NCI-H2081 (cell line): Measurements from ENCODE around the gene CXorf49.
"Not testable (repeated sequence)": the region's sequence is repeated elsewhere in the genome, so short reads cannot be mapped to it uniquely, and the experiment has no call there.

Experiments used
- DNase-seq, 2 experiments: peaks; one replicate each; lab custom pipeline; 2025; lab: John Stamatoyannopoulos, UW

The CXorf49 gene

DNA sequence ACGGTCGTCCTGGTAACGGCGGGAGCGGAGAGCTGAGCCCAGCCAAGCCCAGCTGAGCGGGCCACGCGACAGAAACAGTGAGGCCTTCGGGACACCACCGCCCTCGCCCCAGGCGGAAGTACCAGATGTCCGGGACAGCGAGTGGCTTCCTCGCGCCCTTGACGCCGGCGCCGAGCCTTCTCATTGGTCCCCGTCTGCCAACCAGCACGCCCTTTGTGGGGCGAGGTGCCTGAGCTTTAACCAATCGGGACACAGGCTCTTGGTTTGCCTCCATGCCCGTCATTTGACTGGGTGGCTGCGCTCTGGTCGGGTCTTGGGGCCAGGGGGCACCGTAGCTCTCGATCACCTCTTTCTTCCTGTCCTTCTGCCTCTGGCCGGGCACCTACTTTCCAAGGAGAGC is at the start of gene CXorf49:
Gene CXorf49, minus strand, starts transcription at position 101 of the 400 bp plus-strand sequence. CDS start 134 bp downstream, outside the sequence.
- not testable (repeated sequence) for DNase-seq

DNA sequence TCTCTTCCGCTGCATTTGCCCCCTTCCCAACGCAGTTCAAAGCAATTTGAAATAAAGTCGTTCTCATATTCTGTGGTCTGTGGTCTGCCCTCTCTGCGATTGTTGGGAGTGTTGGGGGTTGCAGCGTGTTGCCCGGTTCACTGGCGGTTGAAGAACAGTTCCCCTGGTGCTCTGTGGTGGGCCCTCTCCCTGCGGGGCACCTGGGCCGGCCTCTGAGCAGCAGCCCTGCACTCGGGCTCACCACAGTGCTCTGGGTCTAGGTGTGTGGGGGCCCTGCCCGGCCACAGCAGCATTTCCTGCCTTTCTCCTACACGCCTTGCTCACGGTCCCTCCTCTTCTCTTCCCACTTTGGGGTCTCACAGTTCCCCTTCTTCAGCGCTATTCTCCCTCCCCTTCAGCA is 49.0 kb upstream of the CXorf49 start:
- DNase-seq = not testable (repeated sequence)

GRCh38 chrX:71765613-71766012 is 47.5 kb upstream of the CXorf49 start:
- not testable (repeated sequence) for DNase-seq

DNA sequence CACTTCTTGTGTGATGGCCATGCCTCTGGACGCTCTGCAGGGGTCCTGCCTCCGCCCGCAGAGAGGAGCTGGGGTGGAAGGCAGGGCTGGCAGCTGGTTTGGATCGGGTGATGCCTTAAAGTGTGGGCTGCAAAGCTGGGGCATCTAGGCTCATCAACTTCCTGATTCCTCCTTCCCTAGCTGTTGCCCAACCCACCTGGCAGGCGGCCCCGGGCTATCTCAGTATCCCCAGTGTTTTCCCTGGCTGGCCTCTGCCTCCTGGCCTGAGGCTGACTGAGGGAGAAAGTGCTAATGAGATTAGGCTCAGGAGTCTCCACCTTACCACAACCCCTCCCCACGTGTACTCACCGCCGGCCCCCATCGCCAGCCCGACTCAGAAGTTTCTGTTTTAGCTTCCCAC is 46.7 kb upstream of the CXorf49 start:
- DNase-seq = not testable (repeated sequence)

GRCh38 chrX:71763049-71763448 is 45.0 kb upstream of the CXorf49 start, which contains the start of gene CXorf49B:
Gene CXorf49B, plus strand, starts transcription at chrX:71763349. Its CDS starts 75 bp downstream, at chrX:71763424.
- not testable (repeated sequence) for DNase-seq

DNA sequence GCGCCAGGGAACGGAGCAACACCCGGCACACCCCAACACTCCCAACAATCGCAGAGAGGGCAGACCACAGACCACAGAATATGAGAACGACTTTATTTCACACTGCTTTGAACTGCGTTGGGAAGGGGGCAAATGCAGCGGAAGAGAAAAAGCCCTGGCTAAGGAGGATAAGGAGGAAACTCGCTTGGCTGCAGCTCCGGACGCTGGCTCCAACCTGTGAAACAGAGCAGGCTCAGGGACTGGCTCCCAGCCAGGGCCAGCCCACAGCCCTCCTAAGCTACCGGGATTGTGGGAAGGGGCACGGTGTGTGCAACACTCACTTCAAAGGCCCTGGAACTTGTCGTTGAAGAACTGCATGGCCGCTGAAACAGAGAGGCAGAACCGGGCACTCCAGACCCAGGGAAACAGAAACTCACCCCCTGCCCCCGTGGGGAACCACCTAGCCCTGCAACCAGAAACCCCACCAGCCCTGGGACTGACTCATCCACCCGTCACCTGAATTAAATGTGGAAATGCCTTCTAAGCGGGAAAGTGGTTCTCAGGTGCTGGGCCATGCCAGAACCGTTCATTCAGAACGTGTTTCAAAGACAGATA is 42.7 kb upstream of the CXorf49 start:
- DNase-seq = not testable (repeated sequence)

DNA sequence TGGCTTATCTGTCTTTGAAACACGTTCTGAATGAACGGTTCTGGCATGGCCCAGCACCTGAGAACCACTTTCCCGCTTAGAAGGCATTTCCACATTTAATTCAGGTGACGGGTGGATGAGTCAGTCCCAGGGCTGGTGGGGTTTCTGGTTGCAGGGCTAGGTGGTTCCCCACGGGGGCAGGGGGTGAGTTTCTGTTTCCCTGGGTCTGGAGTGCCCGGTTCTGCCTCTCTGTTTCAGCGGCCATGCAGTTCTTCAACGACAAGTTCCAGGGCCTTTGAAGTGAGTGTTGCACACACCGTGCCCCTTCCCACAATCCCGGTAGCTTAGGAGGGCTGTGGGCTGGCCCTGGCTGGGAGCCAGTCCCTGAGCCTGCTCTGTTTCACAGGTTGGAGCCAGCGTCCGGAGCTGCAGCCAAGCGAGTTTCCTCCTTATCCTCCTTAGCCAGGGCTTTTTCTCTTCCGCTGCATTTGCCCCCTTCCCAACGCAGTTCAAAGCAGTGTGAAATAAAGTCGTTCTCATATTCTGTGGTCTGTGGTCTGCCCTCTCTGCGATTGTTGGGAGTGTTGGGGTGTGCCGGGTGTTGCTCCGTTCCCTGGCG is 2.3 kb upstream of the CXorf49 start:
- not testable (repeated sequence) for DNase-seq

- not testable (repeated sequence) for DNase-seq
Observed at GRCh38 chrX:71719195-71719594, 1.1 kb upstream of the CXorf49 start.

GRCh38 chrX:71716323-71716722 is 1.8 kb downstream of the CXorf49 start:
- DNase-seq = not testable (repeated sequence)

GRCh38 chrX:71715551-71715950 is 2.5 kb downstream of the CXorf49 start:
- DNase-seq = not testable (repeated sequence)

- DNase-seq = not testable (repeated sequence)
Observed at GRCh38 chrX:71714064-71714463, 4.0 kb downstream of the CXorf49 start.

DNA sequence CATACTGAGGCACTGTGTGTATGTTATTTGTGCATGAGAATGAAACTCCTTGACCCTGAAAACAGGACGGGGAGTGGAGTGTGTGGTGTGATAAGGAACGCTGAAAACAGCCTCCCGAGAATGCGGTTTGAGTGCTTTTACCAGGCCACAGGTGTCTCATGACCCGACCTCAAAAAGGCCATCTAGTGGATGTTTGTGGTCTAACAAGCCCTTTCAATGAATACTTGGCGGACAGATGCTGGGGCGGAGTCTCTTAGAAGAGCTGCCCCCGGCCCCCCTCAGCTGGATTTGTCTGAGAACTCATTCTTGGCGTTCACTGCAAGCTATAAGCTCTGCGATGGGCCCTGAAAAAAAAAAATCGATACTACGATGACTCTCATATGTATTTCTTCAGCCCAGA is 15.2 kb downstream of the CXorf49 start:
- not testable (repeated sequence) for DNase-seq

- DNase-seq = not testable (repeated sequence)
Observed at GRCh38 chrX:71699023-71699344, 19.1 kb downstream of the CXorf49 start.

- DNase-seq = not testable (repeated sequence)
Observed at GRCh38 chrX:71698299-71699022, 19.6 kb downstream of the CXorf49 start.

DNA sequence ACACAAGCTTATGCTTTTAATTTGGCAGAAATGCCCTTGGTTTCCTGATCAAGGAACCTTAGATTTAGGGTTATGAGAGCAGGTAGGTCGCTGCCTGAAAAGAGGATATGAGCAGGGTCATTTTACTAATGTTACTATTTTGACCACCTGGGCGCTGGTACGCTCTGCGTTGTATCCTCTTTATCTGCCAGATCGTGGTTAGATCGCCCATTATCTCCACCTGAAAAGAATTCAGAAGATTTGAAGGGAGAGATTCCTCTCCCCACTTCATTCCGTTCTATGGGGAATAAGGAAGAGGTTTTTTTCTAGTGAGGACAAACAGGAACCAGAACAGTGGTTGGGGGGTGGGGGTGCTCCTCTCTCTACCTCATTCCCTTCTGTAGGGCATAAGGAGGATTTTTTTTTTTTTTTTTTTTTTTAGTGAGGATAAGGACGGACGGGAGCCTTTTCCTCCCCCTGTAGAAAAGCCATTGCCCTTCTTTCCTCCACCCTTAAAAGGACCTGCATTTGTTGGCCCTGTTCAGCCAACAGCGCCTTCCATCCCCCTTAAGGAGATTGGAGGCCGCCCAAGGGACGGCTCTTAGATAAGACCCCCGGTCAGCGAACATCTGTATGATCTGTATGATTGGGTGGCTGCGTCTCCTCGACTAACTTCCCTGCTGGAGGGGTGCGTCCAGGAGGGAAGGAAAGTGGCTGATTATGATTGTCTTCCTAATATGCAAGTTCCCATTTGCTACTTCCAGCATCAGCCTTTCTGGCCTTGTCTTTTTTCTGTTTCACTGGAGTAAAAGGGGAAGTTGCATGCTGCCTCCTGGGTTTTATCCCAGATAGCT is 20.4 kb downstream of the CXorf49 start:
- DNase-seq = not testable (repeated sequence)

DNA sequence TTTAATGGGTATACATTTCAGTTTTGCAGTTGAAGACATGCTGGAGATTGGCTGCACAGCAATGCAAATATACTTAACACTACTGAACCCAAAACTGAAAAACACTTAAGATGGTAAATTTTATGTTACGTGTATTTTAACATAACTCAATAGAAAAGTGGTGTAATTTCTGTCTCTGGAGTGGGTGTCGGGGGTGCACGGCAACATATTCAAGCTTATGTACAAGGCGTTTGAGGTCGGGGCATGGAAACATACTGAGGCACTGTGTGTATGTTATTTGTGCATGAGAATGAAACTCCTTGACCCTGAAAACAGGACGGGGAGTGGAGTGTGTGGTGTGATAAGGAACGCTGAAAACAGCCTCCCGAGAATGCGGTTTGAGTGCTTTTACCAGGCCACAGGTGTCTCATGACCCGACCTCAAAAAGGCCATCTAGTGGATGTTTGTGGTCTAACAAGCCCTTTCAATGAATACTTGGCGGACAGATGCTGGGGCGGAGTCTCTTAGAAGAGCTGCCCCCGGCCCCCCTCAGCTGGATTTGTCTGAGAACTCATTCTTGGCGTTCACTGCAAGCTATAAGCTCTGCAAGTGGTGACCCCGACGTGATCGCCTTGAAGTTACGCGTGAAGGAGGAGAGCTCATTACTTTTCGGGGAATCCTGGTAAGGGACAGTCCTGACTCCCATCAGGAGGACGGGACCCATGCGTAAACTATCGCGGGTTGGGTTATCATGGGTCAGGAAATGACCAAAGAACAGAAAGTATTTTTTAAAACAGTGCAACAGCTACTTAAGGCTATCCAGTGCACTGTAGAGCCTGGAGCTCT is 21.2 kb downstream of the CXorf49 start:
- not testable (repeated sequence) for DNase-seq

DNA sequence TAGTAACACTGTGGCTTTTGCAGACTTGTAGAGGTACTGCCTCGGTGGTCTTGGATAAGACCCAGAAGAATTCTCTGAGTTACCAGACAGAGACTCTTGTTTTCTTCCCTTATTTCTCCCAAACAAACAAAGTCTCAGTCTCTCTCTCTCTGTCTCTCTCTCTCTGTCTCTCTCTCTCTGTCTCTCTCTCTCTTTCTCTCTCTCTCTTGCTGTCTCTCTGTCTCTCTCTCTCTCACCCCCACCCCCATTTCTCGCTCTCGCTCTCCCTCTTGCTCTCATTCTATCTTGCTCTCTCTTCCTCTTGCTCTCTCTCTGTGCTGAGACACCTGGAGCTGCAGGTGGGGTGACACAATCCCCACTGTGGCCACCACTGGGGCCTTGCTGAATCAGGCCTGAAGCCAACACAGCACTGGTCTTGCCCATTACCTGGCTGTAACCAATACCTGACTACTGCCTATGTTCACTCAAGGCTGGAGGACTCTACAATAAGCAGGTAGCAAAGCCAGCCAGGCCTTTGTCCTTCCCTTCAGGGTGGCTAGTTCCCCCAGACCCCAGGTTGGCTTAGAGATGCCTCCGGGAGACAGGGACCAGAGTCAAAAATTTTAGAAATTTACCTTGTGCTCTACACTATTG is 38.4 kb downstream of the CXorf49 start:
- DNase-seq = no peak

GRCh38 chrX:71677195-71677594 is 40.9 kb downstream of the CXorf49 start:
- DNase-seq = not testable (repeated sequence)

- DNase-seq = not testable (repeated sequence)
Observed at GRCh38 chrX:71676068-71676795, 41.9 kb downstream of the CXorf49 start.

DNA sequence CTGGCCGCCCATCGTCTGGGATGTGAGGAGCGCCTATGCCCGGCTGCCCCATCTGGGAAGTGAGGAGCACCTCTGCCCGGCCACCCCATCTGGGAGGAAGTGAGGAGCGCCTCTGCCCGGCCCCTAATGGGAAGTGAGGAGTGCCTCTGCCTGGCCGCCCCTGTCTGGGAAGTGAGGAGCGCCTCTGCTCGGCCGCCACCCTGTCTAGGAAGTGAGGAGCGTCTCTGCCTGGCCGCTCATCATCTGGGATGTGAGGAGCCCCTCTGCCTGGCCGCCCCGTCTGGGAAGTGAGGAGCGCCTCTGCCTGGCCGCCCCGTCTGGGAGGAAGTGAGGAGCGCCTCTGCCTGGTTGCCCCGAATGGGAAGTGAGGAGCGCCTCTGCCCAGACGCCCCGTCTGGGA is 42.4 kb downstream of the CXorf49 start:
- not testable (repeated sequence) for DNase-seq
